Breast epithelium (tissue), 4 donors: ENCODE results near the gene PLEKHG1. TPM values are rescaled to one million over a fixed set of nuclear protein-coding genes. Genes with fewer than 3 reads are reported as not detected.

Experiments
- DNase-seq, 2 donors: peaks; one replicate each; pipeline ENCODE4 v3.0.0-alpha.2; 2019; ENCODE audit warnings: low spot score in 2 of 2
- H3K27ac ChIP-seq, 2 donors: fragments of 200-600 bp; sonication (generic) in 1 of 2; one replicate each; pipeline ENCODE4 v1.5.1; 2016 to 2019; ENCODE audit warnings: mild to moderate bottlenecking in 1 of 2
- H3K27me3 ChIP-seq, 2 donors: fragments of 200-600 bp; sonication (generic) in 1 of 2; one replicate each; pipeline versions ENCODE4 v1.5.1 to v1.6.0; 2017 to 2019; ENCODE audit warnings: control low read depth in 1 of 2, mild to moderate bottlenecking in 1 of 2
- H3K36me3 ChIP-seq: fragments of 200-600 bp; one replicate; pipeline ENCODE4 v1.5.1; 2019
- H3K4me1 ChIP-seq, 2 donors: fragments of 200-600 bp; sonication (generic); one replicate each; pipeline ENCODE4 v1.5.1; 2016 to 2019; ENCODE audit warnings: control low read depth in 1 of 2
- H3K4me3 ChIP-seq, 3 donors: fragments of 200-600 bp; sonication (generic); 1 replicate in 2 of 3; 2 replicates in 1 of 3; pipeline ENCODE4 v1.5.1; 2016 to 2019; ENCODE audit warnings: mild to moderate bottlenecking in 3 of 3, moderate library complexity in 2 of 3
- H3K9me3 ChIP-seq, 2 donors: fragments of 200-600 bp; sonication (generic) in 1 of 2; one replicate each; pipeline ENCODE4 v1.5.1; 2016 to 2019; ENCODE audit warnings: control low read depth in 1 of 2
- CTCF ChIP-seq, 3 donors: fragments of 450-650 bp; IDR thresholded peaks; one replicate each; pipeline ENCODE4 v1.5.1; 2016 to 2017; ENCODE audit warnings: antibody characterized with exemption in 3 of 3, mild to moderate bottlenecking in 3 of 3, moderate library complexity in 3 of 3
- POLR2A ChIP-seq: fragments of 450-650 bp; IDR thresholded peaks from one replicate; pipeline ENCODE4 v1.6.1; 2016; ENCODE audit warnings: antibody characterized with exemption, mild to moderate bottlenecking, moderate library complexity
- POLR2AphosphoS5 ChIP-seq, 3 donors: sonication (generic); formaldehyde crosslinking; IDR thresholded peaks; one replicate each; pipeline ENCODE4 v1.6.1; 2017; ENCODE audit warnings: antibody characterized with exemption in 3 of 3
- intact Hi-C: fragments of 100-400 bp; cut with DNase I; formaldehyde crosslinking; loops from one replicate; pipeline ENCODE4 v1.15.1; 2023; ENCODE audit warnings: low total_unique reads
- total RNA-seq, 3 donors: library from RNA; depleted of rRNA; stranded (reverse); fragments of >200 nt; gene quantifications; one replicate each; pipeline ENCODE4 v1.1.0, GENCODE V29; 2016

Gene PLEKHG1
- total RNA-seq, 3 donors from 2014 or later, result 26.4 to 77.0 (median 40.2) TPM

- no peaks in the 10 kb centered on the region for H3K9me3 ChIP-seq
- no peaks in the 10 kb centered on the region for H3K36me3 ChIP-seq
- peaks cover 0 to 2% of the 10 kb centered on the region in 2 donors for H3K4me1 ChIP-seq
- H3K27ac ChIP-seq, result peak overlapping the region in 1 of 2 donors; percentile 5
- no peak for TF ChIP-seq POLR2A
- no peak for TF ChIP-seq POLR2AphosphoS5 (IDR thresholded peaks at IDR 0.05)
- no peak for TF ChIP-seq CTCF (IDR thresholded peaks at IDR 0.05)
- no peak for DNase-seq
- H3K27me3 ChIP-seq, result no peaks in the 10 kb centered on the region
- intact Hi-C loops, result no loop called here
- no peak overlapping the region for H3K4me3 ChIP-seq
Observed at GRCh38 chr6:150606168-150606591, 6.5 kb downstream of the PLEKHG1 start.

GRCh38 chr6:150606647-150607328 lies 7.1 kb downstream of the PLEKHG1 start:
- intact Hi-C loops, result no loop called here

GRCh38 chr6:150607329-150607650 lies 7.6 kb downstream of the PLEKHG1 start:
- no peaks in the 10 kb centered on the region for H3K4me1 ChIP-seq
- peak overlapping the region; percentile 5 to 28 for H3K27ac ChIP-seq
- no peak for TF ChIP-seq CTCF (IDR thresholded peaks at IDR 0.05)
- H3K4me3 ChIP-seq, result no peak overlapping the region
- no peaks in the 10 kb centered on the region for H3K27me3 ChIP-seq
- DNase-seq, result no peak
- no peaks in the 10 kb centered on the region for H3K36me3 ChIP-seq
- intact Hi-C loops, result no loop called here
- H3K9me3 ChIP-seq, result no peaks in the 10 kb centered on the region

More at GRCh38 chr6:150606647-150607328, 7.1 kb downstream of the PLEKHG1 start:
- no peaks in the 10 kb centered on the region for H3K4me1 ChIP-seq
- no peak for DNase-seq
- H3K9me3 ChIP-seq, result no peaks in the 10 kb centered on the region
- peak overlapping the region in 1 of 3 donors; percentile 17 for H3K4me3 ChIP-seq
- TF ChIP-seq POLR2AphosphoS5 (IDR thresholded peaks at IDR 0.05) (no peak), CTCF (IDR thresholded peaks at IDR 0.05) (no peak), POLR2A (no peak)
- peak overlapping the region; percentile 5 to 28 for H3K27ac ChIP-seq
- no peaks in the 10 kb centered on the region for H3K36me3 ChIP-seq
- H3K27me3 ChIP-seq, result no peaks in the 10 kb centered on the region

- no peak for DNase-seq
- Histone ChIP-seq H3K9me3 (no peaks in the 10 kb centered on the region), H3K4me3 (no peak overlapping the region), H3K4me1 (no peaks in the 10 kb centered on the region), H3K36me3 (no peaks in the 10 kb centered on the region), H3K27ac (peak overlapping the region in 1 of 2 donors; percentile 7), H3K27me3 (no peaks in the 10 kb centered on the region)
- intact Hi-C loops, result no loop called here
- TF ChIP-seq POLR2A (no peak), CTCF (IDR thresholded peaks at IDR 0.05) (no peak), POLR2AphosphoS5 (IDR thresholded peaks at IDR 0.05) (no peak)
Observed at GRCh38 chr6:150610584-150610983, 10.9 kb downstream of the PLEKHG1 start.

GRCh38 chr6:150613269-150613668 lies 13.6 kb downstream of the PLEKHG1 start:
- TF ChIP-seq POLR2A, result no peak
- no peak for TF ChIP-seq CTCF (IDR thresholded peaks at IDR 0.05)
- H3K9me3 ChIP-seq, result no peaks in the 10 kb centered on the region
- no peak overlapping the region for H3K4me3 ChIP-seq
- H3K27ac ChIP-seq, result no peak overlapping the region
- H3K4me1 ChIP-seq, result no peaks in the 10 kb centered on the region
- no peak for DNase-seq
- no peaks in the 10 kb centered on the region for H3K27me3 ChIP-seq
- intact Hi-C loops, result no loop called here
- H3K36me3 ChIP-seq, result no peaks in the 10 kb centered on the region
